8988T (cell line): ENCODE measurements around the gene VRTN.
"Not testable (repeated sequence)": the region's sequence is repeated elsewhere in the genome, so short reads cannot be mapped to it uniquely, and the experiment has no call there.

Experiments used
- DNase-seq: peaks from one replicate; pipeline ENCODE4 v3.0.0; 2011

Gene VRTN, protein sequence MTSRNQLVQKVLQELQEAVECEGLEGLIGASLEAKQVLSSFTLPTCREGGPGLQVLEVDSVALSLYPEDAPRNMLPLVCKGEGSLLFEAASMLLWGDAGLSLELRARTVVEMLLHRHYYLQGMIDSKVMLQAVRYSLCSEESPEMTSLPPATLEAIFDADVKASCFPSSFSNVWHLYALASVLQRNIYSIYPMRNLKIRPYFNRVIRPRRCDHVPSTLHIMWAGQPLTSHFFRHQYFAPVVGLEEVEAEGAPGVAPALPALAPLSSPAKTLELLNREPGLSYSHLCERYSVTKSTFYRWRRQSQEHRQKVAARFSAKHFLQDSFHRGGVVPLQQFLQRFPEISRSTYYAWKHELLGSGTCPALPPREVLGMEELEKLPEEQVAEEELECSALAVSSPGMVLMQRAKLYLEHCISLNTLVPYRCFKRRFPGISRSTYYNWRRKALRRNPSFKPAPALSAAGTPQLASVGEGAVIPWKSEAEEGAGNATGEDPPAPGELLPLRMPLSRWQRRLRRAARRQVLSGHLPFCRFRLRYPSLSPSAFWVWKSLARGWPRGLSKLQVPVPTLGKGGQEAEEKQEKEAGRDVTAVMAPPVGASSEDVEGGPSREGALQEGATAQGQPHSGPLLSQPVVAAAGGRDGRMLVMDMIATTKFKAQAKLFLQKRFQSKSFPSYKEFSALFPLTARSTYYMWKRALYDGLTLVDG

DNA sequence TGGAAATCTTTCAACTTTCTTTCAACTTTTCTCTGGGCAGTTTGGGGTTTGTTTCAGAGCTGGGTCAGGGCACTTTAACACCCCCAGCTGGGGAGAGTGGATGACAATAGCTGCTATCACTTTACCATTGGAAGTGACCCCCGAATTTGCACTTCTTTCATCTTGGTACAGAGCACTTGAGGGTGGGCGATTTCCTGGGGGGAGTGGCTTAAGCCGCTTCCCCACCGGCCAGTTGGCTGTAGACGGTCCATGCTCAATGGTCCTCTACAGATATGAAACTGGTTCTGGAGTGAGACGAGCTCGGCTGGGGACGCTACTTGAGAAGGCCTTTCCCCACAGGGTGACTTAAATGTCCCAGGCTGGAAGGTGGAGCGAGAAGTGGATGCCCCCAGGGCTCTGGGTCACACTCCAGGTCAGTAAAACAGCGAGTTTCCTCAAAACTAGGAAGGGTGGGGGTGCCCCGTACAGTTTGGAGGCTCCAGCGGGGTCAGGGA, at the start of gene VRTN:
Gene VRTN, plus strand, starts transcription at position 231 of the 494 bp plus-strand sequence. CDS start 8,313 bp downstream, outside the sequence.
- no peak for DNase-seq

- DNase-seq = no peak
Observed at GRCh38 chr14:74299061-74299545, 49.2 kb upstream of the VRTN start.

DNA sequence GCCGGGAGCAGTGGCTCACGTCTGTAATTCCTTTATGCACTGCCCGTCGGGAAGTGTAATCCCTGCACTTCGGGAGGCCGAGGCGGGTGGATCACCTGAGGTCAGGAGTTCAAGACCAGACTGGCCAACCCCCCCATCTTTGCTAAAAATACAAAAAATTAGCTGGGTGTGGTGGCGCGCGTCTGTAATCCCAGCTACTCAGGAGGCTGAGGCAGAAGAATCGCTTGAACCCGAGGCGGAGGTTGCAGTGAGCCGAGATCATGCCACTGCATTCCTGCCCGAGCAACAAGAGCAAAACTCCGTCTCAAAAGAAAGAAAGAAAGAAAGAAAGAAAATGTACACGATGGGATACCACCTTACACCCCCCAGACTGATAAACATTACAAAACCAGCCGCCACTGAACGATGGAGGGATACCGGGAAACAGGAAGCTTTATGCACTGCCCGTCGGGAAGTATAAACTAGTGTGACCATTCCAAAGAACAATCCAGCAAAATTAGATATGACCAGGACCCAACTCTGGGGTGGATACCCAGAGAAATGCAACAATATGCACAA, 46.6 kb upstream of the VRTN start:
- no peak for DNase-seq

- DNase-seq = no peak
Observed at GRCh38 chr14:74302152-74302628, 46.1 kb upstream of the VRTN start.

DNA sequence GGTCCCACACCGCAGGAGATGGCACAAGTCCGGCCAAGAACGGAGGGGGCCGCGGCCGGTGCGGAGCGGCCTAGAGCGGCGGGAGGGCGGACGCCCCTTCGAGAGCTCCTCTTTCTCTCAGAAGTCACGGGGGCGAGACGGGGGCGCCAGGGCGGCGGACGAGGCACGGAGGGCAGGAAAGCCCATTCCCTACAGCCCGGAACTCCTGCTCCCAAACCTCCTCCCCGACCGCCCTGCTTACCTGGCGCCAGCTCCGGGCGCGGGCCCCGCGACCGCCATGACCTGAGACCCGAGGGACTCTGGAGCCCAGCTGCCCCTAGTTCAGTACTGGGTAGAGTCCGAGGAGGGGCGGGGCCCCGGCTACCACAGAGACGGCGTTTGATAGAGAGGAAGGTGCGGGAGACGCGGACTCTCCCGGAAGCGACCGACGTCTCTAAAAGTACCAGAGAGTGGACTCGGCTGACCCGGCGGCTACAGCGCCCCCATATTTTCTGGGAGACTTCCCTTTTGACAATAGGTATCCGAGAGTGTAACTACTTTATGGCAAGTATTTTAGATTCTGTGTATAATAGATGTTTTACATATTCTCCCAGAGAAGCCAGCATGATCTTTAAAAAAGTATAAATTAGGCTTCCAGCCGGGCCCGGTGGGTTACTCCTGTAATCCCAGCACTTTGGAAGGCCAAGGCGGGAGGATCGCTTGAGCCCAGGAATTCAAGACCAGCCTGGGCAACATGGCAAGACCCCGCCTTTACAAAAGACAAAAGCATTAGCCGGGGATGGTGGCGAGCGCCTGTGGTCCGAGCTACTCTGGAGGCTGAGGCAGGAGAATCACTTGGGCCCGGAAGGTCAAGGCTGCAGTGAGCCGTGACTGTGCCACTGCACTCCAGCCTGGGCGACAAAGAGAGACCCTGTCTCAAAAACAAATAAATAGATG, 45.4 kb upstream of the VRTN start, which contains the start of gene ABCD4:
Gene ABCD4, minus strand, starts transcription at position 301 of the 936 bp plus-strand sequence. Its CDS starts 22 bp downstream, at position 279.
- DNase-seq = peak; percentile 56

DNA sequence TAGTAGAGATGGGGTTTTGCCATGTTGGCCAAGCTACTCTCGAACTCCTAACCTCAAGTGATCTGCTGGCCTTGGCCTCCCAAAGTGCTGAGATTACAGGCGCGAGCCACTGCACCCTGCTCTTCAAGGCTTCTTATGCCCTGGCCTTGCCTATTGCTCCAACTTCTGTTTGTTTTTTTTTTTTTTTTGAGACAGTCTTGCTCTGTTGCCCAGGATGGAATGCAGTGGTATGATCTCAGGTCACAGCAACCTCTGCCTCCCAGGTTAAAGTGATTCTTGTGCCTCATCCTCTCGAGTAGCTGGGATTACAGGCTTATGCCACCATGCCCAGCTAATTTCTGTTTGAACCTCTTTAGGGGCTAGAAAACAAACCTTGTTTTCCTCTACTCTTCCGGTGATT, 39.6 kb upstream of the VRTN start:
- no peak for DNase-seq

DNA sequence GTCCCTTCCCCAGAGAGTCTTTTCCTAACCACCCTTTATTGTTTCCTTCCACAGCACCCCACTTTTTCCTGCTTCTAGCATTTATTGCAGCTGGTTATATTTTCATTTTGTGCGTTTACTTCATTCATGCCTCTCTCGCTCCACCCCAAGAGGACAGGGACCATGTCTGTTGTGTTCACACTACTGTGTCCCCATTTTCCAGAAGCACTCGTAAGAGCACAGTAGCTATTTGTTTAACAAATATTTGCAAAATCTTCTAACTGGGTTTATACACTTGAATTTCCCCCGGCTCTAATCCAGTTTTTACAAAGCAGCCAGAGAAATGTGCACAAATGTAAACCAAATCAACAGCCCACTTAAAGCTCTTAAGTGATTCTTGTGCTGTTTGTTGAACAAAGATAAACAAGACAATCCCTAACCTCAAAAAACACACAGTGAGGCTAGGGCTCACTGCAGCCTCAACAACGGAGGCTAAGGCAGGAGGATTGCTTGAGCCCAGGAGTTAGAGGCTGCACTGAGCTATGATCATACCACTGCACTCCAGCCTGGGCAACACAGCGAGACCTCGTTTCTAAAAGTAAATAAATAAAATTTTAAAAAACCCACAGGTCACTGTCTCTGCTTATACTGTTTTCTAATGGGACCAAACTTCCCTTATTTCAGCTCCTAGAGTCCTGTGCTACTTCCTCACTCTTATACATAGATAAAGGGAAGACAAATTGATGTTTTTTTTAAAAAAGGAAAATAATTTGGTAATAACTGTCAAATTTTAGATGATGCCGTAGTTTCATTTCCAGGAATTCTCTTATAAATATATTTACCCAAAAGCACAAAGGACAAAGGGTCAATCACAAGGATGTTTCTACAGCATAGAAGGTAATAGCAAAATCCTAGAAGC, 38.9 kb upstream of the VRTN start:
- DNase-seq = no peak

DNA sequence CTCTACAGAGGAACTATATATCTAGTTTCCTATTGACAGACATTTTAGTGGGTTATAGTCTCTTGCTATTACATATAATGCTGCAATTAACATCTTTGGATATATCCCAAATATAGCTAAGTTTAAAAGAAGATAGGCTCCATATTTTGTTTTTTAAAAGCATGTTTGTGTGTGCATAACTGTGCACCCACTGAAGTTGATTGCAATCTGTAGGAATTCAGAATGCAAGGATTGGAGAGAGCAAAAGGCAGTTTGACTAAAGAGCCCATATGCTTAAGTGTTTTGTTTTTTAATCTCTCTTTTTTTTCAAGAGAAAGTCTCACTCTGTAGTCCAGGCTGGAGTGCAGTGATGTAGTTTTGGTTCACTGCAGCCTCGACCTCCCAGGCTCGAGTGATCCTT, 36.1 kb upstream of the VRTN start:
- no peak for DNase-seq

DNA sequence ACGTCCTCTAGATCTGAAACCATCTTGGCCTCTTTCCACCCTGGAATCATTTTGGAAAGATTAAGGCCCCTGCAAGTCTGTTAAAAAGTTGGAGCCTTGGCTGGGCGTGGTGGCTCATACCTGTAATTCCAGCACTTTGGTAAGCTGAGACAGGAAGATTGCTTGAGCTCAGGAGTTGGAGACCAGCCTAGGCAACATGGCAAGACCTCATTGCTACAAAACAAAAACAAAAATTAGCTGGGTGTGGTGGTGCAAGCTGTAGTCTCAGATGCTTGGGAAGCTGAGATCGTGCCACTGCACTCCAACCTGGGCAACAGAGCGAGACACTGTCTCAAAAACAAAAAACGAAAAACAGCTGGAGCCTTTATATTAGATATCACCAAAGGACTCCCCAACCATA, 34.7 kb upstream of the VRTN start:
- no peak for DNase-seq

- no peak for DNase-seq
Observed at GRCh38 chr14:74314576-74314975, 33.7 kb upstream of the VRTN start.

- peak; percentile 48 for DNase-seq
Observed at GRCh38 chr14:74324931-74325361, 23.3 kb upstream of the VRTN start.

- no peak for DNase-seq
Observed at GRCh38 chr14:74325446-74325845, 22.8 kb upstream of the VRTN start.

DNA sequence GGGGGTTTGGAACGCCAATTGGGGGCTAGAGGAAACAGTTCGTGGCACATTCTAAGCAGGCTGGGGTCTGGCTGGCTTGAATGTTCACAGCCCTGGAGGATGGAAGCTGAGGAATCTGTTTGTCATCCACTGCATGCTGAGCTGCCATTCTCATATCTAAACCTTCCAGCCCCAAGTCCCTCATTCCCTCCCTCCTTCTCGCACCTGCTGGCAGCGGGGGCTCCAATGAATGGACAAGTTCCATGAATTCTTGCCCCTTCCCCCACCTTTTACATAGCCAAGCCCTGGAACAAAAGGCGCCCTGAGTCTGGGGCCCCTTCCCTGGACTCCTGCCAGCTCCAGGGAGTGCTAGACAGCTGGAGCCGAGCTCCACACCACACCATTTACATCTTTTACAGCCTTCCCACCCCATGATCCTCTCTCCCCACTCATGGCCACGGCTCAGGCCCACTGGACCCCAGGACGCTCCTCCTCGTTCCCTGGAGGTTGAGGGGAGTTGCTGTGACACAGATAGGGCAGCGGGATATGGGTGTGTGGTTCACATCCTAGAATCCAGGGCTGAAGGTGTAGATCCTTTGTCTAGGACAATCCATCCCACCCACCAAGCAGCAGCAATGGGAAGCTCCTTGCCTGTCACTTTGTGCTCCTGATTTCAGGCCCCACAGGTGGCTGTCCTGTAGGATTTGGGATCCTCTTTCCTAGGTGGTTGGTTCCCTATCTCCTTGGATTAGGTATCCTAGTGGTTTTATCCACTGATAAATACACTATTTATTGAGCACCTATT, 21.7 kb upstream of the VRTN start:
- DNase-seq = no peak

- not testable (repeated sequence) for DNase-seq
Observed at GRCh38 chr14:74329950-74330552, 18.2 kb upstream of the VRTN start.

- no peak for DNase-seq
Observed at GRCh38 chr14:74333909-74334308, 14.4 kb upstream of the VRTN start.

DNA sequence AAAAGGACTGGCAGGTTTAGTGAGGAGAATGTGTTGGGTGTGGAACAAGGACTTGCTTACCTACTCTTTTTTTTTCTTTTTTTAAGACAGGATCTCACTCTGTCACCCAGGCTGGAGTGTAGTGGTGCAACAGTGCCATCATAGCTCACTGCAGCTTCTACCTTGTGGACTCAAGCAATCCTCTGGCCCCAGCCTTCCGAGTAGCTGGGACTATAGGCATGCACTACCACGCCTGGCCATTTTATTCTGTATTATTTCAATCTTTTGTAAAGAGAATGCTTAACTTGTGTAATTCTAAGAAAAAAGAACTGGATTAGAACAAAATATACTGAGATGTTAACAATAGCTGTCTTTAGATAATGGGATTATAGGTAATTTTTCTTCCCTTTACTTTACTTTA, 1.9 kb upstream of the VRTN start:
- DNase-seq = no peak

DNA sequence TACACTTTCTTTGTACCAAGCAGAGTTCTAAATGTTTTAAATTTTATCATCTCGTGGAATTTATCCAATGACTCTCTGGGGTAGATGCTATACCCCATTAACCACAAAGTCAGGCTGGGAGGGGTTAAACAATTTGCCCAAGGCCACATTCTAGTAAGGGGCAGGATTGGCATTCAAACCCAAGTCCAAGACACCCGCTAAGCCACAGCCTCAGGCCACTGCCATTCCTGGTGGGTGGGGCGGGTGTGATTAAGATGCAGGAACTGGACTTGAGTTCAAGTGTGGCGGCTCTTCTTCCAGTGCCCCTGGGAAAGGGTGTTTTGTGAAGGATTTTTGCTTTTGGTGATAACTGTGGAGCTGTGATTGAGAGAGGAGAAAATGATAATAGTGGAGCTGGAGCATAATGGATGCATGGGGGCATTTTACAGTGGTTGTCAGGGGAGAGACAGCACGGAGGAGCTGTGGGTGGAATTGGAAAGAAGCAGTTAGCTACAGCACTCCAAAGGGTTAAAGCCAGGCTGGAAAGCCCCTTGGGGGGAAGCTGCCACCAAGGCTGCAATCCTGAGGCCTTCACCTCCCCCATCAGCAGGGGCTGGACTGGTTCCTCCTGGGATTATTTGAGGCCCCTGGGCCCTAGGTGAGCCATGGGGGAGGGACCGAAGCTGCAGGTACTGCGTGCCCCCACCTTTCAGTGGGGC, 1.0 kb upstream of the VRTN start:
- DNase-seq = no peak

DNA sequence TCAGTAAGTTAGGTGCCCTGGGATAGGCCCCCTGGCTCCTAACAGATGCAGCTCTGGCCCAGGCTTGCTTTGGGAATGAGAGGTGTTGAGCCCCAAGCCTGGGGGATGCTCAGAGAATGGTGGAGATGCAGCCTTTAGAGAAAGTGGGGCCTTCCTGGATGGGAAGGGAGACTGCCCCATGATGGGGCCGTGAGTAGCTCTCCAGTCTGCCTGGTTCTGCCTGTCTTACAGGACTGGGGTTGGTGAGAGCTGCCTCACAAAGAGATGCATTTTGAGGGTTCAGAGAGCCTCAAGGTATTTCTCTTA, 523 bp upstream of the VRTN start:
- no peak for DNase-seq

DNA sequence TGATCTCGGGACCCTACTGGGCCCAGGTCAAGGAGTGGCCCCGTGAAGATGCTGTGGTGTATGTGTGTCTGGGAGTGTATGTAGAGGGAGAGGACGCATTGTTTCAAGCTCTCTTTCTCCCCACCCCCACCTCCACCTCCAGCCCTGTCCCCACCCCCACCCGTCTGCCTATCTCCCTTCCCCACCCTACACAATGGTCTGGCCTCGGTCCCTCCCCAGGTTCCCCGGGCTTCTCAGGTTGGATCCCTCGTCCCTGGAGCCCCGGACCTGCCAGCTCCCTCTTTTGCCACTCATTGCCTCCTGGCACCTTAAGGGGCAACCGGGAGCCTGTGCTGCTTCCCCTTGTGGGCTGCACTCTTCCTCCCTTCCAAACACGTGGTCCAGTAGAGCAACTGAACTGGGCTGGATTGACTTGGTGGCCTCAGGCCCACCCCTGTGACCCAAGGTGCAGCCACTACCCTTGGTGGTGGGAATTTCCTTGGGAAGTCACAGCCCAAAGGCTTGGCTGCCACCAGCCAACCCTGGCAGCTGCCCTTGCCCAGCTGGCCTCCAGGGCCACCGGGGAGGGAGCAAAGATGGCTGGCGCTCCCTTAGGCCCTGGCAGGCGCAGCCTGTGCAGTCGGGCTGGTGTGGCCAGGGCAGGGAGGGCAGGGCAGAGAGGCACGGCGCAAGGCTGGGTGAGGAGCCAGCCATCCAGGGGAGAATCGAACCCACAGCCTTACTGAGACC, 628 bp downstream of the VRTN start:
- DNase-seq = no peak
